HG03103 (cell line): Measurements from ENCODE around the gene GMCL2.

Experiments used
- ATAC-seq: cut with Tn5 transposase; IDR thresholded peaks from one replicate; pipeline ENCODE4 v1.9.1; 2021; ENCODE audit warnings: low read depth; ENCODE audit not compliant: unreplicated experiment

GMCL2 gene

DNA sequence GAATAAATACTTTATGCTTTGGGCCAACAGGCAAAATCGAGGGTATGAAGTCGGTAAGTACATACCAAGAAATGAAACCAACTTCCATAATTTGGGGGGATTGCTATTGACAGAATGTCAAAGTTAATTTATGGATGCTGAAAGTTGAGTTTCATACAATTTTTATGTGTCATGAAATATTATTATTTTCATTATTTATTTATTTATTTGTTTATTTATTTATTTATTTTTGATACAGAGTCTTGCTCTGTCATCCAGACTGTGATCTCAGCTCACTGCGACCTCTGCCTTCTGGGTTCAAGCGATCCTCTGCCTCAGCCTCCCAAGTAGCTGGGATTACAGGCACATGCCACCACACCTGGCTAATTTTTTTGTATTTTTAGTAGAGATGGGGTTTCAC, 4.5 kb upstream of the GMCL2 start:
- ATAC-seq = no peak

DNA sequence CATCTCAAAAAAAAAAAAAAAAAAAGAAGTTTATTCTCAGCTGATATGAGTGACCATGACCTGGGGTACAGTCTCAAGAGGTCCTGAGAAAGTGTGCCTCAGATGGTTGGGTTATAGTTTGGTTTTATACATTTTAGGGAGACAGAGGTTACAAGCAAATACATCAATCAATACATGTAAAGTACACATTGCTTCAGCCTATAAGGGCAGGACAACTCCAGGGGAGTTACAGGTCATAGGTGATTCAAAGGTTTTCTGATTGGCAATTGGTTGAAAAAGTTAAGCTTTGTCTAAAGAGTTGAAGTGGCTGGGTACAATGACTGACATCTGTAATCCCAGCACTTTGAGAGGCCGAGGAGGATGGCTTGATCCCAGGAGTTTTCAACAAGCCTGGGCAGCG, 2.3 kb upstream of the GMCL2 start:
- ATAC-seq = no peak

DNA sequence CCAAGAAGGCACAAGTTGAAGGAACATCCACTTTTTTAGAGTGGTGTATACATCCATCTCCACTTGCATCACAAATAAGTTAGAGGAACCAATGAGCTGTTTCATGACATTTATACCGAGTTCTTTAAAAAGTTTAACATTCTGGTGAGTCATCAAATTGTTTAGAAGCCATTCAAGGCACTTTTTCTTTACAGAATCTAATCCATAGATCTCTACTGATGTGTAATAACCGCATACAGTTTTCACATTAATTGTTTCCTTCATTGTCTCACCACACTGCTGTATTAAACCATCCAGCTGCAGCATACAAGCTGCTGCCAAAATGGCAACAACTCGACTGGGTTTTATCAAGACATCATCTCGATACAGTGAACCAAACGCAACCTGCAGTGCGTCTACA, 744 bp downstream of the GMCL2 start:
- ATAC-seq = no peak

DNA sequence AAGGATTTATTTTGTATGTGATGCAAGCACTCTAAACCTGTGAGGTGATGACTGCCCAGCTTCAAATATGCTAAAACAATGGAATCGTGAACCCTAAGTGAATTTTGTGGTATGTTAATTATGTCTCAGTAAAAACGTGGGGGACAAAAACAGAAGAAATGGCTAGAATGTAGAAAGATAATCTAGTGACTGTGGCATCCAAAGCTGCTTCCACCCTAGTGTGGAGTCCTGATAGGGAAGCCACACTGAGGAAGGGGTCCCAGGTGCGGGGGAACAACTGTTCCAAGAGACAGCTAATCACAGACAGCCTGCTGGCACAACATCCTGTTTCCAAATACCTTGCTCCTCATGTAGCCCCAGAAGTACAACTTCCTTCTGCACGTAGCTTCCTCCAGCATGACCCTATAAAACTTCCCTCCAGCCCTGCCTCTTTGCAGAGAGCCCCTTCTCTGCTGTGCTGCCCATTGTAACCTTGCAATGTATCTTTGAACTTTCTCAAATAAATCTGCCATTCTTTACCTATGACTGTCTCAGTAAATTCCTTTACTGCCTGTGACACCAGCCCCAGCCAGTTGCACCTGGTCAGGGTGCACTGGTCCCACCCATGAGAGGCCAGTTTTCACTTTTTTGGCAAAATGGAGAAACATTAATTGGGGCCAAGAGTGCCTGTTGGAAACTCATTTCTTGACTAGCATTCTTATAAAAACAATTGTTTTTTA, 4.9 kb downstream of the GMCL2 start:
- ATAC-seq = no peak

DNA sequence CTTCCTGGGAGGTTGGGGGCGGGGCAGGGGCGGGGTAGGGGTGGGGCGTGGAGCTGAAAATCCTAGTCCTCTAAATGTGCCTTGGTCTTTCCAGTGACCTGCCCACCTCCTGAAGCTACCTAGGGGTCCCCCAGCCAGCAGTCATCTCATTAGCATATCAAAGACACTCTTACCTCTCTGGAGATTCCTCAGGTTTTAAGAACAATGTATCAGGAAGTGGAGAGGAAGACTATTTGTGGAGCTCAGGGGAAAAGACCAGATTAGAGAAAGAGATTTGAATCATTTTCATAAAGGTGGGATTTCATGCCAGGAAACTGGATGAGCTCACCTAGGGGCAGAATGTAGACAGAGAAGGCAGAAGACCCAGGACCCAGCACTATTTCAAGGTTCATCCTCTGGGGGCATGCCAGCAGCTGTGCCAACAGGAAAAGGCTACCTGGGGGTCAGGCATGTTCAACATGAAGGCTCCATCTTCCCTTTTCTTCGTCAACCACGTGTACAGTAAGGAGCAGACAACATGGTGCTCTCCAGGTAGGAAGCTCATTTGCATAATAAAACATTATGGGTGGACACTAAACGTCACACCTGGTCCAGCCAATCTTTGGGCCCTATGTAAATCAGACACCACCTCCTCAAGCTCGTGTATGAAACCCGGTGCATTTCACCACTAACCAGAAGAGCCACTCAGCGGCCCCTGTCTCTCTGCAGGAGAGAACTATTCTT, 6.9 kb downstream of the GMCL2 start:
- ATAC-seq = no peak

DNA sequence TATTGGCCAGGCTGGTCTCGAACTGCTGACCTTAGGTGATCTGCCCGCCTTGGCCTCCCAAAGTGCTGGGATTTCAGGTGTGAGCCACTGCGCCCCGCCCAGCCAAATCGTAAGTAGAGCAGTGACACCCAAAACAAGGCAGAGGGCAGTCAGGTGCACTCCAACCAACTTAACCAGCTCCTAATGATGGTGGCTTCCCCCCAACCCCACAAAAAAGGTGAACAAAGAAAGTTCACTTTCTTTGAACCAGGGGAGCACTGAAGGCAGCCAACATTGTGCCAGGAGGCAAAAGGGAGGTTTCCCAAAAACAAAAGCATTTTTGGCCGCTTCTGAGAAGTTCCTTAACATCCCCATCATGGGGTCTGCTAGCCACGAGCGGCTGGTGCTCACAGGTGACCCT, 9.6 kb downstream of the GMCL2 start:
- no peak for ATAC-seq

DNA sequence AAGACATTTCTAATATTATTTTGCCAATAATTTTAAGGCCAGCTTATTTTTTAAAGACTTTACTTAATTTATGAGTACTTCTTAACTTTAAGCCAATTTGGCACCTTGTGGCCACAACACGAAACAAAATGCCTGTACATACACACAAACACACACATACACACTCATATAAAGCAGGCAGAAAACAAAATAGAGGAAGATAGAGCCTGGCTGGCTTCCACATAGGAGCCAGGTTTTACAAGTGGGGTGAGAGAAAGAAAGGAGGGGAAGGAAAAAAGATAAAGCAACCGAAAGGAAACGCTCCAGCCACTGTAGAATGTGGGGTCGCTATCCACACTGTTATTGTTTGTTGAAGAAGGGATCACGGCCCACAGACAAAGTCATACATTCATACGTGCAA, 10.4 kb downstream of the GMCL2 start:
- no peak for ATAC-seq

DNA sequence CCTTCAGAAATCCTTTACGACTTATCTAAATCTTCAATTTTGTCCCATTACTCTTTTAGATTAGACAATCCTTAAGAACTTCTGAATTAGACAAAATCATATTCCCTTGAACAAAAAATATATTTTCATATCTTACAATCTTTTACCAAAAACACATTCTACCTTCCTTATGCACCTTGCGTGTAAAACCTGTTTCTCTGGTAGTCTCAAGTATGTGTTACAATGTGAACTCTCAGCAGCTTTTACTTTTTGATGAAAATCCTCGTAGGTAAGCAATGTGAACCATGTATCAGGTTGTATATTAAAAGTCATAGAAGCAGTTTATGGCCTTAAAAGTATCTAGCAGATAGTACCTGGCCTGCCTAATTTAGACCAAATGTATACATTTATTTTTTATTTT, 12.7 kb downstream of the GMCL2 start:
- no peak for ATAC-seq

DNA sequence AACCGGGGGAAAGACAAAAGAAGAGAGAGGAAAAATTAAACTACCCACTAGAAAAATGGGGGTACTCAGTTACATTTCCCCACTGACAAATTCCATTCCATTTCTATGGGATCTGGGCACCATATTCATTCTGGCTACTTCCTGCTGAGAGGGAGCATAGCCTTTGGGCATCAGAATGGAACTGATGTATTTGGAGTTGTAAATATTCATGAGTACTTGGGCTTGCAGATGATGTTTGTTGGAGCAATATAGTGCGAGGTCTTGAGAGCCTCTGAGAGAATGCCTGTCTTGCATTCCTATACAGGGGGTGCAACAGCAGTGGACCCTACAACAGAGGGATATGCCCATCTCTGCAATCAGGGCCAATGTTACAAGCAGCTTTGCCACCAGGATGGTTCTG, 16.7 kb downstream of the GMCL2 start:
- ATAC-seq = no peak

DNA sequence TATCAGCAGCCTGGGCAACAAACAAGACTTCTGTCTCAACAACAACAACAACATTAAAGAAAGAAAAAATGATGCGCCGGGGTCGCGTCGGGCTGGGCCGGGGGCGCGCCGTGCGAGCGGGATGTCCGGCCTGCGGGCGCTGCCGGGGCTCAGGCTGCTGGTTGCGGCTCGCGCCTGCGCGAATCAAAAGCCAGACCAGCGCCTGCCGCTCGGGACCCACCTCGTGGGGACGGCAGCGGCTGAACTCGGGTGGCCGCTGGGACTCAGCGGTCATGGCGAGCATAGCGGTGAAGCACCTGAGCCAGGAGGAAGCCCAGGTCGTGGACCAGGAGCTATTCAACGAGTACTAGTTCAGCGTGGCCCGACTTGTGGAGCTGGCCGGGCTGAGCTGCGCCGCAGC, 21.6 kb downstream of the GMCL2 start:
- no peak for ATAC-seq

DNA sequence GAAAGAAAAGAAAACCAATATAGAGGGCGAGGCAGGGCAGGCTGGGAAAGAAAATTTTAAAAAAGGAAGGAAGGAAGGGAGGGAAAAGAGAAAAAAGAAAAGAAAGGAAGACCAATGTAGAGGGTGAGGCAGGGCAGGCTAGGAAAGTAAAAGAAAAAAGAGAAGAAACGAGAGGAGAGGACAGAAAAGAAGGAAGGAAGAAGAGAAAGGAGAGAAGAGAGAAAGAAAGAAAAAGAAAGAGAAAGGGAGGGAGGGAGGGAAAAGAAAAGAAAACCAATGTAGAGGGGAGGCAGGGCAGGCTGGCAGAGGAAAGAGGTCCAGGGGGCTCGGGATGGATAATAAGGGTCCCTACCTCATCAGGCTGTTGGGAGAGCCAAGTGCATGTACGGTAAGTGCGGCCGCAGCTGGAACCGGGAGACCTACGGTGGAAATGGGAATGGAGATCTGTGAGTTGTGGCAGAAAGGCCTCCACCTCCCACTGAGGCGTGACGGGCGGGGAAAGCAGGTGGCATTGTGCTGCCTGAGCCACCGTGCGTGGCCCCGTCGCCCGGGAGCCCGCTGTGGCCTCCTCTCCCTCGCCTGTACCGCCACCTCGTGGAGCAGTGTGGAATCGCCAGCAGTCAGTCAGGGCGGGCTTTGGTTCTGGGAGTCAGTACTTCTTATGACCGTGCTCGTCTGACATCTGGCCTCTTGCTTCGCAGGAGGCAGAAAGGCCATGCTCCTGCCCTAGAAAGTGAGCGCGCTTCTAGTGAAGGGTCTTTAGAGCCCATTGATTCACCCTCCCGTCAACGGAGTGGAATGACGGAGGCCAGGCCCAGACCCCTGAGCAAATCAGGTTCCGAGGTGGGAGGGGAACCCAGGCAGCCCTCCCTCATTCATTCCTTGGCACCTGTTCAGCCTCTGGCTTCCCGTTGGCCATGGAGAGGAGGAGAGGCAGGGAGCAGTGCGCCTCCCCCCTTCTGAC, 23.1 kb downstream of the GMCL2 start:
- peak; percentile 94 for ATAC-seq

DNA sequence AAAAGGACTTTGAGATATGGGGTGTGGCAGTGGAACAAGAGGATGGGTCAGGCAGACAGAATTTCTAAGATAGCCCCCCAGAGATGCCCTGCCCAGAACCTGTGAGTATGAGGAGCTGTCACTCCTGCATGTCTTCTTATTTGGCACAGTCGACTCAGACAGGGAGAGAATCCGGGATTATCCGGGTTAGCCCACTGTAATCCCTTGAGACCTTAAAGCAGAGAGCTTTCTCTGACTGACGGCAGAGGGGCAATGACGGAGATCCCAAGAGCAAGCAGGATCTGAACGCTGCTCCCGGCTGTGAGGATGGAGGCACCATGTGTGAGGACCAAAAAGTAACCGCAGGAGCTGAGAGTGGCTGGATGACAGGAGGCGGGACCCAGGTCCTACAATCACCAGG, 24.7 kb downstream of the GMCL2 start:
- no peak for ATAC-seq

DNA sequence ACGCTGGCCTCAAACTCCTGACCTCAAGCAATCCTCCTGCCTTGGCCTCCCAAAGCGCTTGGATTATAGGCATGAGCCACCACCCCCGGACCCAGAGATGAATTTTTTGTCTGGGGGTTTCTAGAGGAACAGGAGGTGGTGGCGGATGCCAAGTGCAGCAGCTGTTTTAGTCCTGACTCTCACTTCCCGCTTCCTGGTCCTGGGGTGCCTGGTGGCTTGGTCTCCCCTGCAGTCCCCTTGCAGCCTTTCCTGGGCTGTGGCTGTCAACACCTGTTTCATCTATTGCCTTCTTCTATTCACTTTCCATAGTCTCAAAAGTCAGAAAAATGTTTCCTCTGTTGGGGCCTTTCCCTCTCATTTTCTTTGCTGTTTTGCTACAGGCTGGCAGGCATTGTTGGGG, 27.0 kb downstream of the GMCL2 start:
- ATAC-seq = no peak

DNA sequence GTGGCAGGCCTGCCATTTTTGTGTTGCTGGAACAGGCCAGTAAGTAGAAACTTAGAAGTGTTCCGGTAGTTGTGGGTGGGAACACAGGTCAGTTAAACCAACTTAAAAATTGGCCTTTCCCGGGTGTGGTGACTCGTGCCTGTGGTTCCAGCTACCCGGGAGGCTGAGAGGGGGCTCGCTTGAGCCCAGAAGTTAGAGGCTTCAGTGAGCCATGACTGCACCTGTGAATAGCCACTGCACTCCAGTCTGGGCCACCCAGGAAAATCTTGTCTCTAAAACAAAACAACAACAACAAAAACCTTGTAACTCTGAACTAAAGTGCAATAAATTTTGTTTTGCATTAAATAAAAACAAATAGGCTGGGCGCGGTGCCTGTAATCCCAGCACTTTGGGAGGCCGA, 32.1 kb downstream of the GMCL2 start:
- no peak for ATAC-seq

DNA sequence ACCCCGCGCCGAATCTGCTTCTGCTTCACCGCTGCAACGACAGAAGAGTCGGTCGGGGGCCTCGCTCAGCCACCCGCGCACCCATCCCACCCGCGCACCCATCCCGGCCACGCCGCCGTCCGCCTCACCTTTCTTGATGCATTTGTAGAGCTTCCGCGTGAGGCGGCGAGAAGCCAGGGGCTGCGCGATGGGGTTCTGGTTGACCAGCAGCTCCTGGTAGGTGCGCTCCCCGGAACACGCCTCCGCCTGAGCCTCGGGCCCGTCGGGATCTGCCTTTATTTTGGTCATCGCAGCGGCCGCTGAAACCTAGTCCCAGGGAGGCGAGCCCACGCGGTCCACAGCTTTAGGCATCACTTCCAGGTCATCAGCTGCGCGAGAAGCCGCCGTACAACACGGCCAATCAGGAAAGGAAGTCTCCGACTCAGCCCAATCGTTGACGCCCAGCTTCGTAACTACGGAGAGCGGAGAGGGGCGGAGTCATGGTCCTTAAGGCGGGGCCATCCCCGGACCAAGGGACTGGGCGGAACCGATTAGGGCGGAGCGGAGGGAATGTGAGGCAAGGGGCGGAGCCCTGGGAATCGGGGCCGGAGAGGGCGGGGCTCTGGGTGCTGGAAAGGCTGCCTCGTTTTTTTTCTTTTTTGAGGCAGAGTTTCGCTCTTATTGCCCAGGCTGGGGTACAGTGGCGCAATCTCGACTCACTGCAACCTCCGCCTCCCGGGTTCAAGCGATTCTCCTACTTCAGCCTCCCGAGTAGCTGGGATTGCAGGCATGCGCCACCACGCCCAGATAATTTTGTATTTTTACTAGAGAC, 33.4 kb downstream of the GMCL2 start, which contains the start of gene NHP2:
TSS of gene NHP2 (minus strand) at position 356 of the 811 bp plus-strand sequence. CDS start at position 288, 68 bp downstream.
- ATAC-seq = peak; percentile 97

DNA sequence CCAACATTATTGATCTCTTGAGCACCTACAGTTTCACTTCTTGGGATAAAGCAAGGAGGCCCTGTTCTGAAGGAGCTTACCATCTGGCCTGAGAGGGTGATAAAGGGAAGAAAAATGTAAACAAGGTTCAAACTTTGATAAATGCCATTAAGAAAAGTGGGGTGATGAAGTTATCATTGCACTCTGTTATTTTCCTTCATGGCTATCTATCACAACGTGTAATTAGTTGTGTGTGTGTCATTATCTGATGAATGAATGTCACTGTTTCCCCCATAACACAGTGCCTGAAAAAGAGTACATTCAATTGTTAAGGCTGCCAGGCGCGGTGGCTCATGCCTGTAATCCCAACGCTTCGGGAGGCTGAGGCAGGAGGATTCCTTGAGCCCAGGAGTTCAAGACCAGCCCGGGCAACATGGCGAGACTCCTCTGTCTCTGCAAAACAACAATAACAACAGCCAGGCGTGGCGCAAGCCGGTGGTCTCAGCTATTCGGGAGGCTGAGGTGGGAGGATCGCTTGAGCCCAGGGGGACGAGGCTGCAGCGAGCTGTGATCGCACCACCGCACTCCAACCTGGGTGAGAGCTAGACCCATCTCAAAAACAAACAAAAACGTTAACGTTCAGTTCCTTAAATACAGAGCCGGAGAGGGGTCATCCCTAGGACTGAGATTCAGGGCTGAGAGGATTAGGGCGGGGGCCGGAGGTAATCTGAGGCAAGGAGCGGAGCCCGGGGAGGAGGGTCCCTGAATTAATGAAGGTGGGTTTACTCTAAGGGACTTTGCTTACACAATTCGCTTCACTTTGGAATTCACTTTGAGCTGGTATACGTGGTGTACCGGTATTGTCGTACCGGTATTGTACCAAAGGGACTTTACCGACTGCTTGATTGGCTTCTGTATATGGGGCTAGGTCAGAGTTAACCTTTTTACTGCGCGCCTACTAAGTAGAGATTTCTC, 34.4 kb downstream of the GMCL2 start:
- ATAC-seq = no peak

DNA sequence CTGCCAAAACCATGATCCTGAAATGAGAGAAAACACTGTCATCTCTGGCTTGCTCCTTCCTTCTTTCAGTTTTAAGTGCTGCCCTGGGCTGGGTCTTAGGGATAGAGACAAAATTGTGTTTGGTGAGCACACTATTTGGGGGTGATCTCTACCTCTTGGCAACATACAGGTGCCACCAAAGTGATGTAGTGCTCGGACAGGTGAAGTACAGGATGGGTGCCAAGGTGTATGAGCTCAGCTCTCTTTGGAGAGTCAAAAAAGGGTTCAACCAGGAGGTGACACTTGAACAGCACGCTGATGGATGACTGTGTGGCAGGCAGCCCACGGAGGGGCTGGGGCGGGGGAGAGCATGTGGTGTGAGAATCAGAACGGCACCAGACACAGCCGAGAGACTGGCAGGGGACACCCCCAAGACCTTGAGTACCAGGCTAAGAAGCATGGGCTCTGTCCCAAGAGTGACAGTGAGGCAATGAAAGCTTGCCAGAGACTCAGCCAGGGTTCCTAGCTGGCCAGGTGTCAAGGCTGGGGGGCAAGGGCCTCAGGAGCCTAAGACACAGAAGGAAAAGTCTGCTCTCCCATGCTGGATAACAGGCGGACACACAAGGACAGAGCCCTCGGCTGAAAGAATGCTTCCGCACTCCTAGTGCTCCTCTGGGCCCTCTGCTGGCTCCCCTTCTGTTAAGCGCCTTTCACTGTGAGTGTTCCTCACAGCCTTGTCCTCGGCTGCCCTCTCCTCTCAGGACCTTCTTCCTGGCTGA, 36.0 kb downstream of the GMCL2 start:
- ATAC-seq = no peak

DNA sequence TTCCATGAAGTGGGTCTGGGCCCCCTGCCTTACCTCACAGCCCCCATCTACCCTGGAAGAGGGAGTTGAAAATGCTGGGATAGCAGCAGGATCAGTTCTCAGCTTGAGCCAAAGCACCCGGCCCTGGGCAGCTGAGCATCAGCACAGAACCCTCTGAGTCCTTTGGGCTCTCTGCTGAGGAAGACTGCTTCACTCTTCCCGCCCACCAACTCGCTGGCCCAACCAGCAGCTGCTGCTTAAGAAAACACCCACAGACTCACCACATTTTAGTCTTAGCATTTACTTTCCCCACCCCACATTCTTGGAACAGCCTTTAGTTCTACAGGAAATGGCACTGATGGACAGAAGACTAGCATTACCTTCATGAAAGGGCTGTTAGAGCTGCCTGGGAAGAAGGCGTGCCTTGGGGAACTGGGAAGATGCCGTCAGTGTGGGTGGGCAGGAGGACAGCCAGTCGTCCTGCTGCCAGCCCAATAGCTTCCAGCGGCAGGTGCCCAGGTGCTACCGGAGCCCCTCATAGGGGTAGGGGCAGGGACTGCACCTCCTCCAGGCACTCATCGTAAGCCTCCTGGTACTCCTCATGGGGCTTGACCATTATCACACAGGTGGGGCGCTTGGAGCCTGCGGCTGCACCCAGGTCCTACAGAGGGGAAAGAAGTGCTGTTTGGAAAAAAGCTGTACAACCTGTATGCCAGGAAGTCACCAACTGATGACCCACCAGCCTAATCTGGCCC, 37.8 kb downstream of the GMCL2 start:
- no peak for ATAC-seq
